HepG2 (cell line): ENCODE data around the gene SIX5.

Experiments
- CTCF ChIP-seq: sonication (generic); formaldehyde crosslinking; IDR thresholded peaks from 2 replicates; pipeline ENCODE4 v1.5.0; 2020; ENCODE audit warnings: mild to moderate bottlenecking, missing genetic modification reagents, moderate library complexity
- RXRA ChIP-seq: sonication (generic); formaldehyde crosslinking; IDR thresholded peaks from 2 replicates; pipeline ENCODE4 v1.5.1; 2020; ENCODE audit warnings: missing genetic modification reagents
- TARDBP ChIP-seq: sonication (generic); formaldehyde crosslinking; IDR thresholded peaks from 2 replicates; pipeline ENCODE4 v1.8.0; 2022; ENCODE audit warnings: mild to moderate bottlenecking, missing genetic modification reagents
- TF ChIP-seq, protein P1 (sequence below): IDR thresholded peaks from 2 replicates; pipeline ENCODE4 v1.6.1; 2016; ENCODE audit warnings: control low read depth

DNA sequence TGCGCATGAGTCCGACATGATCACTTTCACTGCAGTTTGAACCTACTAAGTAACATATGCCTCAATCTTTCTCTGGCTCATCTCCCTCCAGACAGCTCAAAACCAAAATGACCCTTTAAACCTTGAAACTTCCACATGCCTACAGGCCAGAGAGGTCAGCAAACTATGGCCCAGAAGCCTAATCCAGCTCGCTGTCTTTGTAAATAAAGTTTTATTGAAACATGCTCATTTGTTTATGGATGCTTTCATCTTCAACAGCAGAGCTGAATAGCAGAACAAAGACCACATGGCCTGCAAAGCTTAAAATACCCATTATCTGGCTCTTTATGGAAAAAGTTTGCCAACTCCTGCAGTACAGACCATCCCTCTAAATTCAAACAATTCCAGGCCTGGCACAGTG lies 53.9 kb downstream of the SIX5 start:
- TF ChIP-seq RXRA (CRISPR knock-in tag) (no peak), TARDBP (CRISPR knock-in tag) (no peak), CTCF (CRISPR knock-in tag) (no peak)
- TF ChIP-seq, protein P1, sequence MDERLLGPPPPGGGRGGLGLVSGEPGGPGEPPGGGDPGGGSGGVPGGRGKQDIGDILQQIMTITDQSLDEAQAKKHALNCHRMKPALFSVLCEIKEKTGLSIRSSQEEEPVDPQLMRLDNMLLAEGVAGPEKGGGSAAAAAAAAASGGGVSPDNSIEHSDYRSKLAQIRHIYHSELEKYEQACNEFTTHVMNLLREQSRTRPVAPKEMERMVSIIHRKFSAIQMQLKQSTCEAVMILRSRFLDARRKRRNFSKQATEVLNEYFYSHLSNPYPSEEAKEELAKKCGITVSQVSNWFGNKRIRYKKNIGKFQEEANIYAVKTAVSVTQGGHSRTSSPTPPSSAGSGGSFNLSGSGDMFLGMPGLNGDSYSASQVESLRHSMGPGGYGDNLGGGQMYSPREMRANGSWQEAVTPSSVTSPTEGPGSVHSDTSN (CRISPR knock-in tag), result no peak
